HepG2 (cell line): ENCODE data around the gene TMTC4. TPM values are rescaled to one million over a fixed set of nuclear protein-coding genes. Genes with fewer than 3 reads are reported as not detected.

Experiments
- HIC2 ChIP-seq: sonication (generic); formaldehyde crosslinking; IDR thresholded peaks from 2 replicates; pipeline ENCODE4 v1.9.0; 2022; ENCODE audit warnings: low read depth, missing genetic modification reagents
- HOMEZ ChIP-seq: IDR thresholded peaks from 2 replicates; pipeline ENCODE4 v1.6.1; 2016; ENCODE audit warnings: low read depth
- KLF9 ChIP-seq: IDR thresholded peaks from 2 replicates; pipeline ENCODE4 v1.6.1; 2016; ENCODE audit warnings: low read depth
- MBNL3 ChIP-seq: fragments of 250-450 bp; sonication (Bioruptor Pico); conservative IDR thresholded peaks from 2 replicates; pipeline ENCODE4 v1.8.0; 2022; ENCODE audit warnings: mild to moderate bottlenecking, inconsistent platforms
- MXI1 ChIP-seq: IDR thresholded peaks from 3 replicates; pipeline ENCODE4 v1.6.1; 2012; ENCODE audit warnings: low read depth, low read length, inconsistent platforms, borderline replicate concordance
- MYPOP ChIP-seq: sonication (generic); formaldehyde crosslinking; IDR thresholded peaks from 2 replicates; pipeline ENCODE4 v1.8.1; 2023; ENCODE audit warnings: mild to moderate bottlenecking, moderate library complexity, missing genetic modification reagents
- NBN ChIP-seq: fragments of 450-650 bp; conservative IDR thresholded peaks from 2 replicates; pipeline ENCODE4 v1.6.1; 2017
- TEAD3 ChIP-seq: optimal IDR thresholded peaks from 2 replicates; pipeline ENCODE3; 2016; ENCODE audit warnings: borderline replicate concordance
- ZNF318 ChIP-seq: sonication (generic); formaldehyde crosslinking; IDR thresholded peaks from 2 replicates; pipeline ENCODE4 v1.4.0; 2020; ENCODE audit warnings: mild to moderate bottlenecking, missing genetic modification reagents
- ZNF33A ChIP-seq: sonication (generic); formaldehyde crosslinking; IDR thresholded peaks from 2 replicates; pipeline ENCODE4 v1.5.1; 2020; ENCODE audit warnings: missing genetic modification reagents, mild to moderate bottlenecking, moderate library complexity, borderline replicate concordance
- ZSCAN9 ChIP-seq: IDR thresholded peaks from 2 replicates; pipeline ENCODE4 v1.6.1; 2016; ENCODE audit warnings: borderline replicate concordance
- polyA plus RNA-seq, 8 experiments: library from polyadenylated mRNA; depleted of rRNA in 3 of 8; stranded (reverse) in 7 of 8; unstranded in 1 of 8; fragments of >200 nt; fragmentation: Illumina TruSeq in 4 of 8; extraction: Trizol in 4 of 8; gene quantifications; 2 replicates each; pipeline versions ENCODE4 v1.2.1 to v1.2.3, GENCODE V29; 2011 to 2016; ENCODE audit warnings: low read depth in 4 of 8, missing spikeins in 1 of 8, mixed read lengths in 1 of 8; ENCODE audit not compliant: insufficient read depth in 1 of 8
- total RNA-seq, 5 experiments: library from RNA; depleted of rRNA; stranded (reverse); fragments of >200 nt; fragmentation: Illumina TruSeq; extraction: Trizol; gene quantifications; 2 replicates each; pipeline ENCODE4 v1.2.3, GENCODE V29; 2016; ENCODE audit warnings: low read depth in 1 of 5
- TF ChIP-seq, protein P1 (sequence below): sonication (generic); formaldehyde crosslinking; IDR thresholded peaks from 2 replicates; pipeline ENCODE4 v1.8.0; 2022; ENCODE audit warnings: missing genetic modification reagents, mild to moderate bottlenecking, moderate library complexity, borderline replicate concordance

The TMTC4 gene
- total and polyA plus RNA-seq, 2 of the 13 experiments (the other 11 are each of a cell fraction or from before 2014, with no cell fraction given) = 16.0 to 22.6 TPM

- TF ChIP-seq HIC2 (CRISPR knock-in tag) (no peak), HOMEZ (CRISPR knock-in tag) (no peak), MYPOP (CRISPR knock-in tag) (no peak), ZNF318 (CRISPR knock-in tag) (no peak), NBN (no peak), KLF9 (no peak), TEAD3 (CRISPR knock-in tag) (no peak), ZNF33A (no peak), MXI1 (no peak), ZSCAN9 (0 out of 2 replicates have a peak, but pooled peaks have one; percentile 24), MBNL3 (CRISPR knock-in tag) (no peak)
- TF ChIP-seq, protein P1, sequence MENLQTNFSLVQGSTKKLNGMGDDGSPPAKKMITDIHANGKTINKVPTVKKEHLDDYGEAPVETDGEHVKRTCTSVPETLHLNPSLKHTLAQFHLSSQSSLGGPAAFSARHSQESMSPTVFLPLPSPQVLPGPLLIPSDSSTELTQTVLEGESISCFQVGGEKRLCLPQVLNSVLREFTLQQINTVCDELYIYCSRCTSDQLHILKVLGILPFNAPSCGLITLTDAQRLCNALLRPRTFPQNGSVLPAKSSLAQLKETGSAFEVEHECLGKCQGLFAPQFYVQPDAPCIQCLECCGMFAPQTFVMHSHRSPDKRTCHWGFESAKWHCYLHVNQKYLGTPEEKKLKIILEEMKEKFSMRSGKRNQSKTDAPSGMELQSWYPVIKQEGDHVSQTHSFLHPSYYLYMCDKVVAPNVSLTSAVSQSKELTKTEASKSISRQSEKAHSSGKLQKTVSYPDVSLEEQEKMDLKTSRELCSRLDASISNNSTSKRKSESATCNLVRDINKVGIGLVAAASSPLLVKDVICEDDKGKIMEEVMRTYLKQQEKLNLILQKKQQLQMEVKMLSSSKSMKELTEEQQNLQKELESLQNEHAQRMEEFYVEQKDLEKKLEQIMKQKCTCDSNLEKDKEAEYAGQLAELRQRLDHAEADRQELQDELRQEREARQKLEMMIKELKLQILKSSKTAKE (CRISPR knock-in tag) = no peak
Observed at GRCh38 chr13:100588331-100589177, 86.0 kb downstream of the TMTC4 start, which contains the start of gene GGACT (continued).
